DMS 273 (cell line): Measurements from ENCODE around the gene RAB20.
"Not testable (repeated sequence)": the region's sequence is repeated elsewhere in the genome, so short reads cannot be mapped to it uniquely, and the experiment has no call there.

Experiments used
- DNase-seq: peaks from one replicate; lab custom pipeline; 2025; ENCODE audit not compliant: unreplicated experiment; lab: John Stamatoyannopoulos, UW

Gene RAB20

DNA sequence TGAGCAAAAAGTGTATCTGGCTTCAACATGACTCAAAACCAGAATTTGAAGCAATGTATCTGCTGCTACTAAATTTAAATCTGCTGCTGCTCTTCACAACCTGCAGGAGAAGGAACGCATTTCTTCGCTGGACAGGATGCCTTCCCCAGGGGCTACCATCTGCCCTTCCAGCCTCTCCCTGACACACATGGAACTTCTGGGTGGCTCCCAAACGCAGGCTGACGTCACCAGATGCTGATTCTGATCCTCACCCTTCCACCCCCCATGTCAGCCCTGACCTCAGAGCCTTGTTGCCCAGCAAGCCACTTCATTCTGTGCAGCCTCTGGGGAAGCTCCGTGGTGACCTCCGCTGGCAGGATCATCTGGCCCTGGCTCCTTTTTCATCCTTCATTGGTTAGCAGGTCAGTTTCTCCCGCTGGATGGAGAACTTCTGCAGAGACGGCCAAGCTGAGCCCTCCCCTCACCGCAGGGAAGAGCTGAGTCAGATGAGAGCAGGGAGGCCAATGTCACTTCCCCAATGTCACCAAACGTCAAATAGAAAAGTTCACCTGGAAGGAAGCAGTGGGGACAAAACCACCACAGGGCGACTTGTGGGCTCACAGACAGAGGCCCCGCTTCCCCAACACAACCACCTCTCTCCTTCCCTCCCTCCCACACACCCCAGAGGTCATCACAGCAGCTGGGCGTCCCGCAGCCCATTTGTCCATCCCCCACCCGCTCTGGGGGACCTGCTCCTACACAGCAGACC is 14.0 kb upstream of the RAB20 start:
- DNase-seq: peak; percentile 26

DNA sequence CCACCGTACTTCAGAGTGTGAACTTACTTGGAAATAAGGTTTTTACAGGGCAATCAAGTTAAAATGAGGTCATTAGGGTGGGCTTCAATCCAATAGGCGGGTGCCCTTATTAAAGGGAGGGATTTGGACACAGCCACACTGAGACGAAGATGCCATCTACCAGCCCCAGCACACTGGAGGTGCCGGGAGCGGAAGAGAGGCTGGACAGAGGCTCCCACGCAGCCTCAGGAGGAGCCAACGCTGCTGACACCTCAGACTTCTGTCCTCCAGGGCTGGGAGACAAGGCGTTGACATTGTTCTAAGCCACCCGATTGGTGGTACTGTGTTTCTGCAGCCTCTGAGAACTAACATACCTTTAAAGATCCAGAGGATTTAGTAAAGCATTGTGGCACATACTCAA is 12.6 kb upstream of the RAB20 start:
- no peak for DNase-seq

- no peak for DNase-seq
Observed at GRCh38 chr13:110572778-110573118, 11.2 kb upstream of the RAB20 start.

DNA sequence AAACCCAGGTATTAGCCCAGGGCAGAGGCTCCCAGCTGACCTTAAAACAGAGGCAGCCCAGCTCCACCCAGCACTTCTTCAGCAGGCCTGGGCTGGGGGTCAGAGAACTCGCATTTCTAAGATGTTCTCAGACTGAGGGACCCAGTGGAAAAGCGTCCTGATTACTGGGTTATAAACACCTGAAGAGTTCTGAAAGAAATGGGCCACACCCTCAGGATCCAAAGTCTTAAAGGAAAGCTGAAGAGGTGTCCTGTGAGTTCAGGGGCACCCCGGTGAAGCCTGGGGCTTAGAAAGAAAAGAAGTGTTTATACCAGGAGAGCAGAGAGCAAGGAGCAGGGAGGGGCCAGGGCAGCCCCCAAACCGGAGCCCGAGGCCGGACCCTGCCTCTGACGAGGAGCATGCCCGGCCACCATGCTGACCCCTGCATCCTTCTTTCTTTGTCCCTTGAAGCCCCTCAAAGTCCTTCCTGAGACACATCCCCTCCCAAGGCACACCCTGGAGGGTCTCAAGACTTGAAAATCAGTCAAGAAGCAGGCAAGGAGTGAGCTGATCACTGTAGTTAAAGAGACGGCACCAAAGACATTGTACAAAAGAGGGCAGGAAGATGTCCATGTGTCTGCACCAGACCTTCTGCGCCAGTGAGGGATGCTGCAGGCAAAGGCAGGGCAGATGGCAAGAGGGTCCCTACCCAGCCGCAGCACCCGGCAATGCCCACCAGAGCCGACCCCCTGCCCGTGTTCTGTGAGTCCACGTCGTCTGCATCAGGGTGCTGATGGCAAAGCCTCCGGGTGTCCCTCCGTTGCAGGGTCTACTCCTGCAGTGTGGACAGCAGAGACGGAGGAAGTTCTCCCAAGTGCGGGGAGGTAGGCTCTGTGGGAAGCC is 10.6 kb upstream of the RAB20 start:
- no peak for DNase-seq

GRCh38 chr13:110570886-110571285 is 9.4 kb upstream of the RAB20 start:
- DNase-seq: no peak

GRCh38 chr13:110569962-110570361 is 8.4 kb upstream of the RAB20 start:
- not testable (repeated sequence) for DNase-seq

DNA sequence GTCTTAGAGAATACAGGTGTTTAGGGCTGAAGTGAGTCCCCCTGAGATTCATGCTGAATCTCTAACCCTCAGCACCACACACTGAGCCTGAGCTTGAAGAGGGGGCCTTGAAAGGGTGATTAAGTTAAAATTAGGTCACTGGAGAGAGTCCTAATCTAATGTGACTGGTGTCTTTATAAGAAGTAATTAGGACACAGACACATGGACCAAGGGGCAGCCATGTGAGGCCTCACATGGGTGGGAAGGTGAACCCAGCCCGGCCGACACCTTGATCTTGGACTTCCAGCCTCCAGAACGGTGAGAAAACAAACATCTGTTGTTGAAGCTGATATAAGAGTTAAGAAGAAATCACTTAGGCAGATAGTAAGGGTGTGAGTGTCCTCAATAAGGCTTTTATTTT is 7.1 kb upstream of the RAB20 start:
- DNase-seq: no peak

DNA sequence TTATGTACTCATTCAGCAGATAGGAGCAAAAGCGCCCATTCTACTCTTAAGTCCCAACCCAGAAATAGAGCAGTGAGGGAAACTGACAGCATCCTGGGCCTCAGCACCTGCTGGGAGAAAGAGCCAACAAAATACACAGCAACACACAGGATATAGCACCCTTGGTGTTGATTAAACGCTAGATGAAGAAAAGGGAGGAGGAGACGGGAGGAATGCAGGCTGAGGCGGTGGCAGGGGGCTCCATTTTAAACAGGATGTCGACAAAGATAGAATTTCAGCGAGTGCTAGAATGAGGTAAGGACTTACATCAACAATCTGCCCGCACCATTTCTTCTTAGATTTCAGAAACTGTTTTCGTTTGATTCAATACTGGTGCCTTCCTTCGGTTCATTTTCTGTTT is 4.6 kb upstream of the RAB20 start:
- no peak for DNase-seq

- DNase-seq: peak; percentile 5
Observed at GRCh38 chr13:110565296-110565695, 3.8 kb upstream of the RAB20 start.

DNA sequence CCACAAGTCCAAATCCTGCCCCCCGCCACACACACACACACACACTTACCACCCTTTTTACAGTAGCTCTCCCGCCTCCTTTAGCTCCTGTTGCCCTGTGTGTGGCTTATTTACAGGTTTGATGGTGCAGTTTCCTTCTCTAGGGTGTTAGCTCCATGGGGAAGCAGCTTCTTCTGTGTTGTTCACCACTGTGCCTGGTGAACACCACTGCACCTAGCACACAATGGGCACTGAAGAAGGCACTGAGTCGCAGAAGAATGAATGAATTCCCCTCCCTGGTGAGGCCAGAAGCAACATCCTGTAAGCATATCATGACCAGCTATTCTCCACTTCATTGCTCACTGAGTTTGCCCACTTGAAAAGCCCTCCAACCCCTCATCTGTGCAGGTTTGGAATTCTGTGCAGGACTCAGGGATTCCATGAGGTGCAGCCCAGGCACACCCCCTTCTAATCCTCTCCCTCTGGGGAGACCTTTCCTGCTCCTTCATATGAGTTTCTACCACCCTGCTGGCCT is 3.0 kb upstream of the RAB20 start:
- no peak for DNase-seq

DNA sequence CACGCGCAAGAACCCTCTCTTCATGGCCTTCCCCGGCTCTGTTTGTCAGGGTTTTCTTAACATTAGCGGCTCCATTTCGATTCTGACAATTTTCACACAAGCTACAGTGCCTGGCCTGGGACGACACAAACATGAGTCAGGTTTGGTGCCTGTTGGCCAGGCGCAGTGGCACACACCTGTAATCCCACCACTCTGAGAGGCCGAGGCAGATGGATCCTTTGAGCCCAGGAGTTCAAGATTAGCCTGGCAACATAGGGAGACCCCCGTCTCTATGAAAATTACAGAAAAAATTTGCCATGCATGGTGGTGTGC is 1.9 kb upstream of the RAB20 start:
- no peak for DNase-seq

DNA sequence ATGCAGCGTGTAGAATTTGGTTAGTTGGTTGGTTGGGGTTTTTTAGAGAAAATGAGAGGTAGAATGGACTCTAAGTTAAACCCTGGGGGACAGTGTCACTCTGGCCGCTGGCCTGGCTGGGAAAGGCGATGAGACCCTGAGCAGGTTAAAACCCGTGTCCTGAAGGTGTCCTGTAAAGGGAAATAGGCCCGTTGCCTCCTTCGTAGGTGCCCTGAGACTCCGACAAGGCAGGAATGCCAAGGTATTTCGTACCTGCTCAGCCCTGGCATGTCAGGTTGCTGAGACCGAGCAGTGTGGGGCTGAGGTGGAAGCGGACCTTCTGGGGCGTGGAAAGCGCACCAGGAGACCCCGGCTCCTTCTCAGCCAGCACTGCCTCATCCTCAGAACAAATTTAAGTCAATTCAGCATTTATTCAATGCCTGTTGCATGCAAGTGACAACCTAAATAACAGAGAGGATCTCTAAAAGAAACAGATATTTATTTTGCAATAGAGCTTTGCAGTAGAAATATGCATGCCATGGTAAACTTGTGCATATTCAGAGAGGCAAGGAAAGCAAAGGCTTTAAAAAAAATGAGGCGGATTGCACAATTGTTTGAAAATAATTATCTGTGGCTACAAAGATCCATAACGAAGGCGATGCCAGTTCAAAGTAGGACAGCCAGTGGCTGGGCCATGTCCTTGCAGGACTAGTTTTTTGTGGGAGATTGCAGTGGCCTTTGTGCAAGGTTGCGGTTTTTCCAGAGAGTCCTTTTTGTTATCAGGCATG is 1.4 kb upstream of the RAB20 start:
- no peak for DNase-seq

DNA sequence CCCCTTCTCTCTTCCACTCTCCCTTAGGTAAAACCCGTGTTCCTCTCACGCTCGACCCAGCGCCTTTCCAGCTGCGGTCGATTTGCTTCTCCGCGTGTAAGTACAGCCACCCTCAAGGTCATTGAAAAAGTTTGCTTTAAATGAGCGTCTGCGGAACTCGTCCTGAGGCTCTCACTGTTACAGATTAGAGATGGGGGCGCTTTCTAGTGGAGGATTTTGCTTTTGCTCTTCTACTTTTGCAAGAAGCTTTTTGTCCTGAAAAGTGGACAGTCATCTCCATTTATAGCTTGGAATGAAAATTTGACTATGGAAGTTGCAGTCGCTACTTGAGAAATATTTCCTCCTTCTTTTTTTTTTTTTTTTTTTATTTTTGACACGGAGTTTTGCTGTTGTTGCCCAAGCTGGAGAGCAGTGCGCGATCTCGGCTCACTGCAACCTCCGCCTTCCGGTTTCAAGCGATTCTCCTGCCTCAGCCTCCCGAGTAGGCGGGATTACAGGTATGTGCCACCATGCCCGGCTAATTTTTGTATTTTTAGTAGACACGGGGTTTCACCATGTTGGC is 595 bp upstream of the RAB20 start:
- DNase-seq: peak; percentile 54

GRCh38 chr13:110560601-110561343 is 750 bp downstream of the RAB20 start:
- peak; percentile 25 for DNase-seq

- no peak for DNase-seq
Observed at GRCh38 chr13:110559986-110560385, 1.5 kb downstream of the RAB20 start.

DNA sequence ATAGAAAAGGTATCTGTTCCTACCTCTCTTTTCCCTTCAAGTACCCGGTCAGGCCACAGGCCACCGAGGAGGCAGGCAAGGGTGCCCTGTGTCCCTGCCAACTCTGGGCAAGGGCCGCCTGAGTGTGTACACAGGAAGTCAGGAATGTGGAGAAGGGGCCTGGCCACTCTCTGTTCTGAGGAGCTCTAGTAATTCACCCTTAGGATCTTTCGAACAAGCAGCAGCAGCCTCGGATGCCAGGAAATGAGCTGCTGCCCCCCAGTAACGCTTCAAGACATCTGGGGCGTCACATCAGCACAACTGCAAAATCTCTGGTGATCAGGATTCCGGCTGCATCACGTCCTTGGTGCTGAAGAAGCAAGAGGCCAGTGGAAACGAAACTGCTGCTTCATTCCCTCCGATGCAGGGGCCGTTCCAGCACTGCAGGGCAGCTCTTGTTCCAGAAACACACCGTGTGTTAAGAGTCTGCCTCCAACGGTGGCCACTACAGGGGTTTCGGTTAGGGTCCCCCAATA is 2.0 kb downstream of the RAB20 start:
- no peak for DNase-seq

DNA sequence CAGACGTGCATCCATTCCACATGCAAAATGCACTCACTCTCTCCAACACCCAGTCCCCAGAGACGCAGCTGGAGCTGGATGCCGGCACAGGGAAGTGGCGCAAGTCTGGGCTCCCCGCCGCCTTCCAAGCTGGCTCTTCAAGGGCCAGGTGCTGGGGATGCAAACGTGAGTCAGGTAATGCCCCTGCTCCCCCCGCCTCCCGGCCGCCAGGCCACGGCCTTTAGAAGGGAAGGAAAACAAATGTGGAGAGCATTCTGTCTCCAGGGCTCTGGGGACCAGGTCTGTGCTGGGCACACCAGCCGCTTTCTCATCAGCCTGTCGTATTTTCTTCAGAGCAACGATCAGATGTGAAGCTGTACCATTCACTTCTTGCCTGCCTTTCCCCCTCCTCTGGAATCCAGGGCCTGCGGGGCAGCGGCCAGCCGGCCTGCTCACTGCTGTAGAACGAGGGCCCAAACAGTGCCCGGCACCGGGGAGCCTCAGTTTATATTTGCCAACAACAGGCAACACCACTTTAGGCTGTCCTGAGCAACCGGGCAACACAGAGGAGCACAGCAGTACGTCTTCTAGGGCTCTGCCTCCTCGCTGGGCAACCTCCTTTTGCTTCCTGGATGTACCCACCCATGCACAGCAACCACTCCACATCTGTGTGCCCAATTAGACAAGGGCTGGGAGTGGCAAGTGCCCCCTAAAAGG is 3.8 kb downstream of the RAB20 start:
- DNase-seq: no peak

- DNase-seq: no peak
Observed at GRCh38 chr13:110557082-110557481, 4.4 kb downstream of the RAB20 start.

- no peak for DNase-seq
Observed at GRCh38 chr13:110556224-110556606, 5.3 kb downstream of the RAB20 start.
